Nephron progenitor cell (in vitro differentiated cells): ENCODE results near the gene RAD21L1.

Experiments
- DNase-seq: peaks from one replicate; pipeline ENCODE4 v3.0.0; 2021
- H3K27ac Mint-ChIP-seq: 2 replicates; pipeline ENCODE4 v1.8.0; 2021; ENCODE audit warnings: mild to moderate bottlenecking, moderate library complexity, mixed read lengths
- H3K27me3 Mint-ChIP-seq: 2 replicates; pipeline ENCODE4 v1.8.0; 2021; ENCODE audit warnings: mild to moderate bottlenecking, low read depth, mixed read lengths; ENCODE audit not compliant: poor library complexity
- H3K36me3 Mint-ChIP-seq: 2 replicates; pipeline ENCODE4 v1.8.0; 2021; ENCODE audit warnings: low read depth, mixed read lengths
- H3K4me1 Mint-ChIP-seq: 2 replicates; pipeline ENCODE4 v1.8.0; 2021; ENCODE audit warnings: mixed read lengths
- H3K4me3 Mint-ChIP-seq: 2 replicates; pipeline ENCODE4 v1.8.0; 2021; ENCODE audit warnings: mild to moderate bottlenecking, moderate library complexity, mixed read lengths
- H3K9me3 Mint-ChIP-seq: 2 replicates; pipeline ENCODE4 v1.8.0; 2021; ENCODE audit warnings: mild to moderate bottlenecking, moderate library complexity, mixed read lengths
- CTCF ChIP-seq: fragments of 200-600 bp; sonication (generic); IDR thresholded peaks from 2 replicates; pipeline ENCODE4 v1.5.0; 2021; ENCODE audit warnings: antibody characterized with exemption

Gene RAD21L1

GRCh38 chr20:1206366-1207148 lies 19.3 kb upstream of the RAD21L1 start:
- Mint-ChIP-seq H3K27me3 (peaks cover 36% of the 10 kb centered on the region), H3K4me3 (no peak overlapping the region), H3K4me1 (no peaks in the 10 kb centered on the region), H3K27ac (no peak overlapping the region), H3K9me3 (no peaks in the 10 kb centered on the region), H3K36me3 (no peaks in the 10 kb centered on the region)
- no peak for DNase-seq
- TF ChIP-seq CTCF = no peak

- no peak for TF ChIP-seq CTCF
- no peak overlapping the region for H3K4me3 Mint-ChIP-seq
Observed at GRCh38 chr20:1207293-1207878, 18.5 kb upstream of the RAD21L1 start.

GRCh38 chr20:1209447-1210387 lies 16.1 kb upstream of the RAD21L1 start:
- DNase-seq = no peak
- Mint-ChIP-seq H3K36me3 (no peaks in the 10 kb centered on the region), H3K27ac (no peak overlapping the region), H3K27me3 (peaks cover 48% of the 10 kb centered on the region), H3K4me3 (no peak overlapping the region), H3K4me1 (peaks cover 12% of the 10 kb centered on the region), H3K9me3 (no peaks in the 10 kb centered on the region)
- peak; percentile 10 for TF ChIP-seq CTCF

More at GRCh38 chr20:1207293-1207878, 18.5 kb upstream of the RAD21L1 start:
- Mint-ChIP-seq H3K27ac (no peak overlapping the region), H3K4me1 (peaks cover 6% of the 10 kb centered on the region), H3K36me3 (no peaks in the 10 kb centered on the region), H3K9me3 (no peaks in the 10 kb centered on the region), H3K27me3 (peaks cover 39% of the 10 kb centered on the region)
- DNase-seq = no peak

- Mint-ChIP-seq H3K9me3 (peaks cover 1% of the 10 kb centered on the region), H3K4me1 (peaks cover 13% of the 10 kb centered on the region), H3K27ac (no peak overlapping the region), H3K36me3 (no peaks in the 10 kb centered on the region), H3K27me3 (peaks cover 47% of the 10 kb centered on the region), H3K4me3 (no peak overlapping the region)
- TF ChIP-seq CTCF = no peak
- DNase-seq = no peak
Observed at GRCh38 chr20:1210501-1210900, 15.3 kb upstream of the RAD21L1 start.

- H3K4me3 Mint-ChIP-seq = no peak overlapping the region
- H3K27ac Mint-ChIP-seq = no peak overlapping the region
- peaks cover 44% of the 10 kb centered on the region for H3K27me3 Mint-ChIP-seq
- H3K36me3 Mint-ChIP-seq = no peaks in the 10 kb centered on the region
- TF ChIP-seq CTCF = no peak
- peaks cover 23% of the 10 kb centered on the region for H3K4me1 Mint-ChIP-seq
- peaks cover 4% of the 10 kb centered on the region for H3K9me3 Mint-ChIP-seq
- no peak for DNase-seq
Observed at GRCh38 chr20:1212023-1212422, 13.8 kb upstream of the RAD21L1 start.
